ENCODE results near the gene LIN9. TPM values are rescaled to one million over a fixed set of nuclear protein-coding genes. Genes with fewer than 3 reads are reported as not detected.

The LIN9 gene
- total and polyA plus RNA-seq, 2 experiments from 2014 or later, result 3.9 to 4.0 TPM

GRCh38 chr1:226296911-226297310, 12.1 kb downstream of the LIN9 start:
- no peak overlapping the region for H2AFZ ChIP-seq
- TF ChIP-seq EZH2phosphoT487 (IDR thresholded peaks at IDR 0.05; ENCODE audit: insufficient read depth, low read depth) (no peak), EZH2 (IDR thresholded peaks at IDR 0.05; ENCODE audit: insufficient read depth, poor library complexity, severe bottlenecking) (no peak)
- H3K36me3 ChIP-seq (ENCODE audit: low read depth), result no peaks in the 10 kb centered on the region; the same call in 1 of the 2 replicates
- H3K9me2 ChIP-seq (ENCODE audit: insufficient read depth), result no peaks in the 10 kb centered on the region
- no peak overlapping the region for H3K4me2 ChIP-seq (ENCODE audit: unreplicated experiment)
- in situ Hi-C loops (cut with MboI), result no loop called here
- H3F3A ChIP-seq (ENCODE audit: insufficient read depth), result no peaks in the 10 kb centered on the region
- H3K4me3 ChIP-seq, result no peak overlapping the region
- DNase-seq, result no peak
- H3K27me3 ChIP-seq (replicated peaks; ENCODE audit: insufficient read depth), result no peaks in the 10 kb centered on the region
- H3K27ac ChIP-seq, result no peak overlapping the region
- H3K9me3 ChIP-seq (ENCODE audit: low read depth), result no peaks in the 10 kb centered on the region
- WGBS, 2 experiments (ENCODE audit: low coverage in 1 of 2, low lambda C conversion rate in 2 of 2, missing lambda C conversion rate in 2 of 2), result 95 to 99% methylated on average over 5 of the region's 5 CpGs
- peaks cover 9% of the 10 kb centered on the region; the same call in 1 of the 2 replicates for H3K79me2 ChIP-seq (ENCODE audit: insufficient read depth)
- H3K4me1 ChIP-seq (ENCODE audit: insufficient read depth), result no peaks in the 10 kb centered on the region
- H3K9ac ChIP-seq, result no peak overlapping the region
- H4K20me1 ChIP-seq (ENCODE audit: insufficient read depth), result no peaks in the 10 kb centered on the region

GRCh38 chr1:226293553-226293920, 15.4 kb downstream of the LIN9 start:
- Histone ChIP-seq H3K4me2 (ENCODE audit: unreplicated experiment) (no peak overlapping the region), H3K27ac (no peak overlapping the region), H3F3A (ENCODE audit: insufficient read depth) (no peaks in the 10 kb centered on the region), H3K4me1 (ENCODE audit: insufficient read depth) (no peaks in the 10 kb centered on the region), H4K20me1 (ENCODE audit: insufficient read depth) (no peaks in the 10 kb centered on the region), H3K9me3 (ENCODE audit: low read depth) (no peaks in the 10 kb centered on the region), H3K9ac (no peak overlapping the region), H3K9me2 (ENCODE audit: insufficient read depth) (no peaks in the 10 kb centered on the region), H3K36me3 (ENCODE audit: low read depth) (no peaks in the 10 kb centered on the region; the same call in 1 of the 2 replicates), H2AFZ (no peak overlapping the region), H3K79me2 (ENCODE audit: insufficient read depth) (no peaks in the 10 kb centered on the region), H3K4me3 (no peak overlapping the region), H3K27me3 (replicated peaks; ENCODE audit: insufficient read depth) (no peaks in the 10 kb centered on the region)
- in situ Hi-C loops (cut with MboI), result no loop called here
- WGBS, 2 experiments (ENCODE audit: low coverage in 1 of 2, low lambda C conversion rate in 2 of 2, missing lambda C conversion rate in 2 of 2), result 77 to 79% methylated on average over 4 of the region's 4 CpGs
- no peak for DNase-seq
- no peak for TF ChIP-seq EZH2phosphoT487 (IDR thresholded peaks at IDR 0.05; ENCODE audit: insufficient read depth, low read depth)
- TF ChIP-seq EZH2 (IDR thresholded peaks at IDR 0.05; ENCODE audit: insufficient read depth, poor library complexity, severe bottlenecking), result no peak

- H3K36me3 ChIP-seq (ENCODE audit: low read depth), result no peaks in the 10 kb centered on the region; the same call in 1 of the 2 replicates
- no peak overlapping the region for H3K27ac ChIP-seq
- no peaks in the 10 kb centered on the region for H3K4me1 ChIP-seq (ENCODE audit: insufficient read depth)
- H3K9ac ChIP-seq, result no peak overlapping the region
- H3K79me2 ChIP-seq (ENCODE audit: insufficient read depth), result no peaks in the 10 kb centered on the region
- no peaks in the 10 kb centered on the region for H3K27me3 ChIP-seq (replicated peaks; ENCODE audit: insufficient read depth)
- WGBS, 2 experiments (ENCODE audit: low coverage in 1 of 2, low lambda C conversion rate in 2 of 2, missing lambda C conversion rate in 2 of 2), result 96 to 99% methylated on average over 2 of the region's 2 CpGs
- in situ Hi-C loops (cut with MboI), result no loop called here
- no peaks in the 10 kb centered on the region for H3K9me2 ChIP-seq (ENCODE audit: insufficient read depth)
- no peaks in the 10 kb centered on the region for H3F3A ChIP-seq (ENCODE audit: insufficient read depth)
- no peak overlapping the region for H2AFZ ChIP-seq
- DNase-seq, result peak; percentile 19
- TF ChIP-seq EZH2 (IDR thresholded peaks at IDR 0.05; ENCODE audit: insufficient read depth, poor library complexity, severe bottlenecking) (no peak), EZH2phosphoT487 (IDR thresholded peaks at IDR 0.05; ENCODE audit: insufficient read depth, low read depth) (no peak)
- no peak overlapping the region for H3K4me3 ChIP-seq
- H4K20me1 ChIP-seq (ENCODE audit: insufficient read depth), result no peaks in the 10 kb centered on the region
- no peaks in the 10 kb centered on the region for H3K9me3 ChIP-seq (ENCODE audit: low read depth)
- no peak overlapping the region for H3K4me2 ChIP-seq (ENCODE audit: unreplicated experiment)
These were observed 16.0 kb downstream of the LIN9 start for GRCh38 chr1:226292874-226293552.

- H3F3A ChIP-seq (ENCODE audit: insufficient read depth), result no peaks in the 10 kb centered on the region
These were observed 21.4 kb downstream of the LIN9 start for GRCh38 chr1:226287587-226287986.

More at GRCh38 chr1:226287587-226287986, 21.4 kb downstream of the LIN9 start:
- Histone ChIP-seq H3K9me3 (ENCODE audit: low read depth) (no peaks in the 10 kb centered on the region), H3K27ac (no peak overlapping the region), H3K9ac (no peak overlapping the region), H3K79me2 (ENCODE audit: insufficient read depth) (no peaks in the 10 kb centered on the region), H3K4me1 (ENCODE audit: insufficient read depth) (no peaks in the 10 kb centered on the region), H3K36me3 (ENCODE audit: low read depth) (no peaks in the 10 kb centered on the region), H3K9me2 (ENCODE audit: insufficient read depth) (no peaks in the 10 kb centered on the region), H3K27me3 (replicated peaks; ENCODE audit: insufficient read depth) (no peaks in the 10 kb centered on the region), H3K4me2 (ENCODE audit: unreplicated experiment) (no peak overlapping the region), H3K4me3 (no peak overlapping the region), H2AFZ (no peak overlapping the region), H4K20me1 (ENCODE audit: insufficient read depth) (no peaks in the 10 kb centered on the region)
- WGBS, 2 experiments (ENCODE audit: low coverage in 1 of 2, low lambda C conversion rate in 2 of 2, missing lambda C conversion rate in 2 of 2), result 99 to 100% methylated on average over 4 of the region's 4 CpGs
- no peak for DNase-seq
- in situ Hi-C loops (cut with MboI), result no loop called here
- TF ChIP-seq EZH2 (IDR thresholded peaks at IDR 0.05; ENCODE audit: insufficient read depth, poor library complexity, severe bottlenecking) (no peak), EZH2phosphoT487 (IDR thresholded peaks at IDR 0.05; ENCODE audit: insufficient read depth, low read depth) (no peak)
